Measurements from ENCODE around the gene UBE2E1.

Gene UBE2E1

DNA sequence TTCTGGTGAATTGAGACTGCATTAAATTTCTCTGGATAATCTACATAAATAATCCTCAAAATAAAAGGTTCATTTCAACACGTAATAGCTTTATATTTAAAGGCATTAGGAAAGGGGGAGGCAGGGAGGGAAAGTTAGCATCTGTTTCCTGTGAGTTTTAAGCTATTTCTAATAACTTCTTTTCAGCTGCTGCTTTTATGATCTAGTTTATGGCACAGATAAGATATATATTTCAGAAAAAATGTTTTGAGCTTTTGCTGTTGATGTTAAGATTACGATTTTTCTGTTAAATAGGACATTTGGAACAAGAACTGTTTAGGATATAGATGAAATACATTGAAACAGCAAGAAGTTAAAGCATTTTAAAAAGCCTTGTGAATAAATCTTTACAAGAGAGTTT is 30.0 kb downstream of the UBE2E1 start:
- Histone ChIP-seq H3K79me2 (ENCODE audit: control insufficient read depth, insufficient read depth, low read length) (peaks cover 36% of the 10 kb centered on the region), H2BK120ac (ENCODE audit: low read depth, low read length) (no peak overlapping the region), H3K9ac (ENCODE audit: low read length) (no peak overlapping the region), H2AK5ac (ENCODE audit: low read length) (no peak overlapping the region), H3K27me3 (ENCODE audit: insufficient read depth, low read length, poor library complexity) (no peaks in the 10 kb centered on the region), H3K4me2 (ENCODE audit: low read length) (no peak overlapping the region), H3K79me1 (ENCODE audit: low read length) (peaks cover 18% of the 10 kb centered on the region), H2BK5ac (ENCODE audit: low read length) (no peak overlapping the region), H3K18ac (ENCODE audit: low read length) (no peak overlapping the region), H4K8ac (ENCODE audit: low read depth, low read length) (no peak overlapping the region), H3K4me3 (ENCODE audit: low read length) (no peak overlapping the region), H3K36me3 (ENCODE audit: control insufficient read depth, insufficient read depth, low read length) (no peaks in the 10 kb centered on the region), H2BK15ac (replicated peaks; ENCODE audit: low read depth) (no peak overlapping the region), H3K56ac (ENCODE audit: low read length) (no peak overlapping the region), H3K27ac (ENCODE audit: low read depth, low read length) (no peak overlapping the region), H3K4me1 (ENCODE audit: control insufficient read depth, low read depth, low read length) (peaks cover 8% of the 10 kb centered on the region), H3K4ac (ENCODE audit: low read depth, low read length) (no peak overlapping the region), H3K23ac (ENCODE audit: low read length) (no peak overlapping the region), H4K5ac (ENCODE audit: low read length) (no peak overlapping the region)
- DNase-seq, result no peak
- no CpG with 5 or more reads among the region's 2 CpGs for WGBS (ENCODE audit: extremely low coverage, insufficient coverage, low lambda C conversion rate)

GRCh38 chr3:23836536-23837230 is 30.9 kb downstream of the UBE2E1 start:
- Histone ChIP-seq H3K56ac (ENCODE audit: low read length) (no peak overlapping the region), H3K36me3 (ENCODE audit: control insufficient read depth, insufficient read depth, low read length) (no peaks in the 10 kb centered on the region), H3K4me2 (ENCODE audit: low read length) (no peak overlapping the region), H3K9ac (ENCODE audit: low read length) (no peak overlapping the region), H3K23ac (ENCODE audit: low read length) (no peak overlapping the region), H3K27me3 (ENCODE audit: insufficient read depth, low read length, poor library complexity) (no peaks in the 10 kb centered on the region), H2AK5ac (ENCODE audit: low read length) (no peak overlapping the region), H3K79me2 (ENCODE audit: control insufficient read depth, insufficient read depth, low read length) (peaks cover 36% of the 10 kb centered on the region), H4K5ac (ENCODE audit: low read length) (no peak overlapping the region), H3K4me3 (ENCODE audit: low read length) (no peak overlapping the region), H2BK120ac (ENCODE audit: low read depth, low read length) (no peak overlapping the region), H2BK5ac (ENCODE audit: low read length) (no peak overlapping the region), H3K4ac (ENCODE audit: low read depth, low read length) (no peak overlapping the region), H3K27ac (ENCODE audit: low read depth, low read length) (no peak overlapping the region), H3K4me1 (ENCODE audit: control insufficient read depth, low read depth, low read length) (peaks cover 8% of the 10 kb centered on the region), H4K8ac (ENCODE audit: low read depth, low read length) (no peak overlapping the region), H3K18ac (ENCODE audit: low read length) (no peak overlapping the region), H3K79me1 (ENCODE audit: low read length) (peaks cover 17% of the 10 kb centered on the region), H2BK15ac (replicated peaks; ENCODE audit: low read depth) (no peak overlapping the region)
- no peak for DNase-seq
- no CpG with 5 or more reads among the region's 1 CpG for WGBS (ENCODE audit: extremely low coverage, insufficient coverage, low lambda C conversion rate)

DNA sequence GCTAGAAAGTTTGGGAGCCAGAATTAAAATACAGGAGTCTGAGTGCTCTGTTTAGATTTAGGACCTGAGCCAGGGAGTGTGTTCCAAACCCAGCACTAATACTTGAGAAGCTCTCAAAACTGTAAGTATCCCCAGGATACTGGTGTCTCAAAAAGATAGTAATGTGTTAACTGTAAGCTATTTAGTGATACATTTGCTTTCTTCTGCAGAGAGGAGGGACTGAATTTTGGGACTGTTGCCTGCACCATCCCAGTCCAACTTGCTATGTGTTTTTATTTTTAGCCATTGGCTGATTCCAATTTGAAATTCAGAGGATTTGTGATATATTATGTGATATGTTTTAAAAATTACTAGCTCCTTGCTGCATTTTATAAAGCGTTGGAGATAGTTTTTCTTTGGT is 31.5 kb downstream of the UBE2E1 start:
- Histone ChIP-seq H2BK15ac (replicated peaks; ENCODE audit: low read depth) (no peak overlapping the region), H3K79me2 (ENCODE audit: control insufficient read depth, insufficient read depth, low read length) (peaks cover 41% of the 10 kb centered on the region), H4K8ac (ENCODE audit: low read depth, low read length) (no peak overlapping the region), H3K79me1 (ENCODE audit: low read length) (peaks cover 18% of the 10 kb centered on the region), H3K23ac (ENCODE audit: low read length) (no peak overlapping the region), H3K36me3 (ENCODE audit: control insufficient read depth, insufficient read depth, low read length) (no peaks in the 10 kb centered on the region), H3K9ac (ENCODE audit: low read length) (no peak overlapping the region), H3K27ac (ENCODE audit: low read depth, low read length) (no peak overlapping the region), H2BK120ac (ENCODE audit: low read depth, low read length) (no peak overlapping the region), H3K56ac (ENCODE audit: low read length) (no peak overlapping the region), H2AK5ac (ENCODE audit: low read length) (no peak overlapping the region), H3K4ac (ENCODE audit: low read depth, low read length) (no peak overlapping the region), H2BK5ac (ENCODE audit: low read length) (no peak overlapping the region), H3K27me3 (ENCODE audit: insufficient read depth, low read length, poor library complexity) (no peaks in the 10 kb centered on the region), H3K4me1 (ENCODE audit: control insufficient read depth, low read depth, low read length) (peaks cover 8% of the 10 kb centered on the region), H3K18ac (ENCODE audit: low read length) (no peak overlapping the region), H4K5ac (ENCODE audit: low read length) (no peak overlapping the region), H3K4me3 (ENCODE audit: low read length) (no peak overlapping the region), H3K4me2 (ENCODE audit: low read length) (no peak overlapping the region)
- no peak for DNase-seq
- no CpG with 5 or more reads among the region's 1 CpG for WGBS (ENCODE audit: extremely low coverage, insufficient coverage, low lambda C conversion rate)

- no peak overlapping the region for H3K9ac ChIP-seq (ENCODE audit: low read length)
- WGBS (ENCODE audit: extremely low coverage, insufficient coverage, low lambda C conversion rate), result no CpG with 5 or more reads among the region's 1 CpG
- H3K4me3 ChIP-seq (ENCODE audit: low read length), result no peak overlapping the region
- H2BK5ac ChIP-seq (ENCODE audit: low read length), result no peak overlapping the region
- no peaks in the 10 kb centered on the region for H3K36me3 ChIP-seq (ENCODE audit: control insufficient read depth, insufficient read depth, low read length)
- no peak overlapping the region for H4K5ac ChIP-seq (ENCODE audit: low read length)
- no peak for DNase-seq
- peaks cover 16% of the 10 kb centered on the region for H3K79me1 ChIP-seq (ENCODE audit: low read length)
- H3K23ac ChIP-seq (ENCODE audit: low read length), result no peak overlapping the region
- H3K79me2 ChIP-seq (ENCODE audit: control insufficient read depth, insufficient read depth, low read length), result peaks cover 39% of the 10 kb centered on the region
- H4K8ac ChIP-seq (ENCODE audit: low read depth, low read length), result no peak overlapping the region
- H2AK5ac ChIP-seq (ENCODE audit: low read length), result no peak overlapping the region
- H3K27ac ChIP-seq (ENCODE audit: low read depth, low read length), result no peak overlapping the region
- no peak overlapping the region for H3K4ac ChIP-seq (ENCODE audit: low read depth, low read length)
- H3K18ac ChIP-seq (ENCODE audit: low read length), result no peak overlapping the region
- no peaks in the 10 kb centered on the region for H3K27me3 ChIP-seq (ENCODE audit: insufficient read depth, low read length, poor library complexity)
- H3K4me1 ChIP-seq (ENCODE audit: control insufficient read depth, low read depth, low read length), result peaks cover 8% of the 10 kb centered on the region
- H2BK15ac ChIP-seq (replicated peaks; ENCODE audit: low read depth), result no peak overlapping the region
- no peak overlapping the region for H3K4me2 ChIP-seq (ENCODE audit: low read length)
- H3K56ac ChIP-seq (ENCODE audit: low read length), result no peak overlapping the region
- H2BK120ac ChIP-seq (ENCODE audit: low read depth, low read length), result no peak overlapping the region
Measured at GRCh38 chr3:23837691-23838090, 31.9 kb downstream of the UBE2E1 start.

DNA sequence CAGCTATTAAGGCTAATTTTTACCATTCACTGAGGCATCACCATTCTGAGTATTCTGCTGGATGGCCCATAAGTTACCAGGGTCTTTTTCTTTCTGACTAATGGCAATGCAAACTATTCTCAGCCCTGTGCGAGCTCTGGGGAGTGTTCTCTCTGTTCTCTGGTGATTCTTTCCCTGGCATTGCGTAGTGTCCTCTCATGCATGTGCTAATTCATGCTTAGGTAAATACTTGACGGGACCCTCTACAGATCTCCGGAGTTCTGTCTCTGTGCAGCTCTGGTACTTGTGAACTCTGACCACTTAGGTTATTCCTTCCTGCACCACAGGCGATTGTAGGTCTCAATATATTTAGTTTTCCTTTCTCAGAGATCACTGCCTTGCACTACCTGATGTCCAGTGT is 34.8 kb downstream of the UBE2E1 start:
- H4K8ac ChIP-seq (ENCODE audit: low read depth, low read length), result no peak overlapping the region
- no peak overlapping the region for H2AK5ac ChIP-seq (ENCODE audit: low read length)
- H3K79me2 ChIP-seq (ENCODE audit: control insufficient read depth, insufficient read depth, low read length), result peaks cover 41% of the 10 kb centered on the region
- H3K9ac ChIP-seq (ENCODE audit: low read length), result peak overlapping the region; percentile 8
- no peak overlapping the region for H3K23ac ChIP-seq (ENCODE audit: low read length)
- no peak overlapping the region for H3K18ac ChIP-seq (ENCODE audit: low read length)
- no peaks in the 10 kb centered on the region for H3K27me3 ChIP-seq (ENCODE audit: insufficient read depth, low read length, poor library complexity)
- no CpG with 5 or more reads among the region's 5 CpGs for WGBS (ENCODE audit: extremely low coverage, insufficient coverage, low lambda C conversion rate)
- DNase-seq, result no peak
- H2BK15ac ChIP-seq (replicated peaks; ENCODE audit: low read depth), result no peak overlapping the region
- H4K5ac ChIP-seq (ENCODE audit: low read length), result no peak overlapping the region
- H3K36me3 ChIP-seq (ENCODE audit: control insufficient read depth, insufficient read depth, low read length), result no peaks in the 10 kb centered on the region
- no peak overlapping the region for H3K27ac ChIP-seq (ENCODE audit: low read depth, low read length)
- no peak overlapping the region for H2BK5ac ChIP-seq (ENCODE audit: low read length)
- H3K56ac ChIP-seq (ENCODE audit: low read length), result no peak overlapping the region
- peaks cover 8% of the 10 kb centered on the region for H3K4me1 ChIP-seq (ENCODE audit: control insufficient read depth, low read depth, low read length)
- peaks cover 19% of the 10 kb centered on the region for H3K79me1 ChIP-seq (ENCODE audit: low read length)
- H2BK120ac ChIP-seq (ENCODE audit: low read depth, low read length), result no peak overlapping the region
- no peak overlapping the region for H3K4me3 ChIP-seq (ENCODE audit: low read length)
- no peak overlapping the region for H3K4me2 ChIP-seq (ENCODE audit: low read length)
- H3K4ac ChIP-seq (ENCODE audit: low read depth, low read length), result no peak overlapping the region

DNA sequence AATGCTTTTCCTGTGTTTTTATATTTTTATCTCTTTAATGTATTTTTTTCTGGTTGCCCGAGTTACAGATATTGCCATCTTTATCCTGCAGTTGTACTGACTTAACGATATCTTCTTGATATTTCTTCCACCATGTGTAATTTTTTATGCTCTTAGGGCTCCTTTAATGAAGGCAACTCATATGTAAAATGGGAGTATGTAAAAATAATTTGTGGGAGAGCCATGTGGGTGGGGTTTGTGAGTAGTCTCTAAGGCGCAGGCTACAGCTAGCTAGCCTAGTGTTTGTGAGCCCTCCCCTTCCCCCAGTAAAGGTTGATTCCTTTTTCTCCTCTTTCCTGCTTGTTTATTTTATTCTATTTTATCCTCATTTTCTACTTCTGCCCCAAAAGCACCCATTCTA is 38.1 kb downstream of the UBE2E1 start:
- Histone ChIP-seq H3K79me2 (ENCODE audit: control insufficient read depth, insufficient read depth, low read length) (peaks cover 31% of the 10 kb centered on the region), H3K9ac (ENCODE audit: low read length) (no peak overlapping the region), H3K27ac (ENCODE audit: low read depth, low read length) (no peak overlapping the region), H4K8ac (ENCODE audit: low read depth, low read length) (no peak overlapping the region), H3K4me1 (ENCODE audit: control insufficient read depth, low read depth, low read length) (peaks cover 4% of the 10 kb centered on the region), H2BK15ac (replicated peaks; ENCODE audit: low read depth) (no peak overlapping the region), H2AK5ac (ENCODE audit: low read length) (no peak overlapping the region), H2BK120ac (ENCODE audit: low read depth, low read length) (no peak overlapping the region), H3K4ac (ENCODE audit: low read depth, low read length) (no peak overlapping the region), H3K79me1 (ENCODE audit: low read length) (peaks cover 14% of the 10 kb centered on the region), H2BK5ac (ENCODE audit: low read length) (no peak overlapping the region), H3K56ac (ENCODE audit: low read length) (no peak overlapping the region), H4K5ac (ENCODE audit: low read length) (no peak overlapping the region), H3K4me3 (ENCODE audit: low read length) (no peak overlapping the region), H3K36me3 (ENCODE audit: control insufficient read depth, insufficient read depth, low read length) (no peaks in the 10 kb centered on the region), H3K18ac (ENCODE audit: low read length) (no peak overlapping the region), H3K4me2 (ENCODE audit: low read length) (no peak overlapping the region), H3K23ac (ENCODE audit: low read length) (no peak overlapping the region), H3K27me3 (ENCODE audit: insufficient read depth, low read length, poor library complexity) (no peaks in the 10 kb centered on the region)
- DNase-seq, result no peak
- no CpG with 5 or more reads among the region's 3 CpGs for WGBS (ENCODE audit: extremely low coverage, insufficient coverage, low lambda C conversion rate)

Data from mesendoderm (in vitro differentiated cells).